ENCODE results near the gene PACRG. TPM values are rescaled to one million over a fixed set of nuclear protein-coding genes. Genes with fewer than 3 reads are reported as not detected.

PACRG gene
- total RNA-seq, 1 experiment from 2014 or later: 0.44 TPM

- H3K4me1 Mint-ChIP-seq: peaks cover 56% of the 10 kb centered on the region
- DNase-seq (ENCODE audit: low spot score) (no peak), ATAC-seq (no peak)
- peaks cover 40% of the 10 kb centered on the region for H3K27me3 Mint-ChIP-seq (ENCODE audit: low read depth)
- TF ChIP-seq USF2 (CRISPR knock-in tag; IDR thresholded peaks at IDR 0.05) (no peak), IRF1 (CRISPR knock-in tag; IDR thresholded peaks at IDR 0.05) (no peak)
- peak overlapping the region; percentile 73 for H3K4me3 Mint-ChIP-seq
- H3K27ac Mint-ChIP-seq: peak overlapping the region; percentile 56
- H3K36me3 Mint-ChIP-seq: peaks cover 8% of the 10 kb centered on the region
- ChIA-PET POLR2A (interaction anchor here (0.5 to 0.7 kb wide), 2 partner anchors 143 to 500 kb away, joined by 3 read pairs; no protein-coding TSS in a partner anchor), CTCF (interaction anchor here (0.9 to 1.9 kb wide), 2 partner anchors 41 to 47 kb away, joined by 4 read pairs; no protein-coding TSS in a partner anchor)
- peaks cover 11% of the 10 kb centered on the region for H3K9me3 Mint-ChIP-seq
Measured at GRCh38 chr6:163261361-163261760, 533.6 kb downstream of the PACRG start.

GRCh38 chr6:163262080-163262479, 534.3 kb downstream of the PACRG start:
- no peak for DNase-seq (ENCODE audit: low spot score)
- ATAC-seq: no peak
- Mint-ChIP-seq H3K9me3 (peaks cover 9% of the 10 kb centered on the region), H3K36me3 (peaks cover 8% of the 10 kb centered on the region), H3K4me1 (peaks cover 56% of the 10 kb centered on the region), H3K4me3 (peak overlapping the region; percentile 73; the same call in 1 of the 2 replicates), H3K27ac (no peak overlapping the region), H3K27me3 (ENCODE audit: low read depth) (peaks cover 33% of the 10 kb centered on the region)
- no peak for TF ChIP-seq PRRX2 (CRISPR knock-in tag; IDR thresholded peaks at IDR 0.05)
- TF ChIP-seq SMAD3 (CRISPR knock-in tag; IDR thresholded peaks at IDR 0.05; ENCODE audit: borderline replicate concordance): no peak
- no peak for TF ChIP-seq ZMAT4 (CRISPR knock-in tag; IDR thresholded peaks at IDR 0.05)
- no peak for TF ChIP-seq TEAD4 (CRISPR knock-in tag; IDR thresholded peaks at IDR 0.05)
- TF ChIP-seq FOXP4 (CRISPR knock-in tag; IDR thresholded peaks at IDR 0.05): no peak
- no peak for TF ChIP-seq CDX4 (CRISPR knock-in tag; IDR thresholded peaks at IDR 0.05; ENCODE audit: borderline replicate concordance)
- no peak for TF ChIP-seq GRHL2 (CRISPR knock-in tag; IDR thresholded peaks at IDR 0.05; ENCODE audit: insufficient replicate concordance, severe bottlenecking)
- no peak for TF ChIP-seq ZNF138 (CRISPR knock-in tag; conservative IDR thresholded peaks at IDR 0.05)
- no peak for TF ChIP-seq ATF1 (CRISPR knock-in tag; IDR thresholded peaks at IDR 0.05)
- TF ChIP-seq E2F4 (CRISPR knock-in tag; IDR thresholded peaks at IDR 0.05; ENCODE audit: borderline replicate concordance, low read depth): no peak
- CTCF ChIA-PET: no interaction called here
- POLR2A ChIA-PET: no interaction called here

- CTCF ChIA-PET: no interaction called here
- Mint-ChIP-seq H3K27me3 (ENCODE audit: low read depth) (peaks cover 30% of the 10 kb centered on the region), H3K27ac (no peak overlapping the region), H3K4me3 (no peak overlapping the region), H3K36me3 (peaks cover 8% of the 10 kb centered on the region), H3K9me3 (peaks cover 9% of the 10 kb centered on the region), H3K4me1 (peaks cover 56% of the 10 kb centered on the region)
- POLR2A ChIA-PET: no interaction called here
- ATAC-seq (no peak), DNase-seq (ENCODE audit: low spot score) (no peak)
- no peak for TF ChIP-seq ZNF425 (CRISPR knock-in tag; conservative IDR thresholded peaks at IDR 0.05)
Measured at GRCh38 chr6:163263196-163263595, 535.4 kb downstream of the PACRG start.
